GM19463 (cell line): ENCODE data around the gene ANLN.
"Not testable (repeated sequence)": the region's sequence is repeated elsewhere in the genome, so short reads cannot be mapped to it uniquely, and the experiment has no call there.

ENCODE experiments used
- ATAC-seq: cut with Tn5 transposase; IDR thresholded peaks from one replicate; pipeline ENCODE4 v1.9.1; 2021; ENCODE audit warnings: mild to moderate bottlenecking, moderate library complexity; ENCODE audit not compliant: unreplicated experiment

ANLN gene

GRCh38 chr7:36460811-36461429 is 71.3 kb downstream of the ANLN start:
- no peak for ATAC-seq

DNA sequence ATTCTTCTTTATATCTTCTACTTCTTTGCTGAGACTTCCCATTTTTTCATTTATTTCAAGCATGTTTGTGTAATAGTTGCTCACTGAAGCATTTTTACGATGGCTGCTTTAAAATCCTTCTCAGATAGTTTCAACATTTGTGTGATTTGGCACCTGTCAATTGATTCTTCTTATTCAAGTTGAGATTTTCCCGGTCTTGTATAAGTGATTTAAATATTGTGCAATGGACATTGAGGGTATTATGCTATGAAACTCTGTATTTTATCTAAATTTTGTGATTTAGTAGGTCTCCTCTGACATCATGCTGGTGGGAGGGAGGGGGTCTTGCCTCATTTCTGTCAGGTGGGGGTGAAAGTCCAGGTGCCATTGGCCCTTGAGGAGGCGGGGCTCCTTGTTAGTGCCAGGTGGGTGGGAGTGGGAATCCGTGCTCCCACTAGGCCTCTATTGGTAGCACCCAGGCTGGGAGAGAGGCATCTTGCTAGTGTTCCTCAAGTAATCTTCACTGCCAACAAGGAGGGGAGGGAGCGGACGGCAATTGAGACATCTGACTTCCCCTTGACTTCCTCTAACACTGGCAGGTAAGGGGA is 73.0 kb downstream of the ANLN start:
- no peak for ATAC-seq

GRCh38 chr7:36464271-36464670 is 74.6 kb downstream of the ANLN start:
- ATAC-seq = no peak

DNA sequence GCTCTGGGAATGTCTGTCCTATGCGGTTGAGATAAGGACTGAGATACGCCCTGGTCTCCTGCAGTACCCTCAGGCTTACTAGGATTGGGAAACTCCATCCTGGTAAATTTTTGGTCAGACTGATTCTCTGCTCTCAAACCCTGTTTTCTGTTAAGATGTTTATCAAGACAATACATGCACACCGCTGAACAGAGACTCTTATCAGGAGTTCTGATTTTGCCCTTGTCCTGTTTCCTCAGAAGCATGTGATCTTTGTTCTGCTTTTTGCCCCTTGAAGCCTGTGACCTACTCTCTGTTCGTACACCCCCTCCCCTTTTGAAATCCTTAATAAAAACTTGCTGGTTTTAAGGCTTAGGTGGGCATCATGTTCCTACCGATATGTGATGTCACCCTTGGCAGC is 76.3 kb downstream of the ANLN start:
- not testable (repeated sequence) for ATAC-seq

- no peak for ATAC-seq
Observed at GRCh38 chr7:36468370-36469101, 78.9 kb downstream of the ANLN start.

DNA sequence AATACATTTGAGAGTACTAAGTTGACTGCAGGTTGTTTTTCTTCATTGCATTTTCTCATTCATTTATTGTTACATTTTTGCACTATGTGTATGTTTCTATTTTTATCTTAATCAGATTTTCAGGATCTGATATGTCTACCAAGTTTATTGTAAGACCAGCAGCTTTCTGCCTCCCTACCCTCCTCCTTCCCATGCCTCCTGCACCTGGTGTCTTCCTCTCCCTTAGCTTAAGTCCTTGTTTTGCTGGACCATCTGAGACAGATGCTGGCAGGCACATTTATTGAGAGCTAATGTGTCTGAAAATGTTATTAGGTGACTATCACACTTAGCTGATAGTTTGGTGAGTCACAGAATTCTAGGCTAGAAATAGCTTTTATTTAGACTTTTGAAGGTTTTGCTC is 79.6 kb downstream of the ANLN start:
- no peak for ATAC-seq

DNA sequence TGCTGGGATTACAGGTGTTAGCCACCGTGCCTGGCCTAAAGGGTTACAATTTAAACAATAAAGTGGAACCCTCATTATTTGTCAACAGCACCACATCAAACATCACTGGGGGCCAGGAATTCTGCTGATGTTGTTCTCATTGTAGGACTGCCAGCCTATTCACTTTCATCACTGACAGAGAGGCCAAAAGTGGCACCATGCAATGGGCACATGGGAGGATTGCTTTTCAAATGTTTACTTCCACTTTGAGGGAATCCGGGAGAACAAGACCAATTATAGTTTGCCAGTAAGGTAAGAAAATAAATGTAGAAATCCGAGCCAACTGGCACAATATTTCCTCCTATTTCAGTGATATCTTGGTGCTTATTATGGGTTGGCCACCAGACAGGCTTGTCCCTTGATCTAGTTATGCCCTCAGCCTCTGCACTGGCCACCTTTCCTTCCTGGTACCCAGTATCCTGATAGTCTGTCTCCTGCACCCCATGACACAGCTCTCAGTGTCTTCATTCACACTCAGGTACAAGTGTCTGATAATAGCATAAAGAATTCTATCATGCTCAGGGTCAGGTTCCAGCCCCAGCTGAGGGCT is 82.6 kb downstream of the ANLN start:
- no peak for ATAC-seq

DNA sequence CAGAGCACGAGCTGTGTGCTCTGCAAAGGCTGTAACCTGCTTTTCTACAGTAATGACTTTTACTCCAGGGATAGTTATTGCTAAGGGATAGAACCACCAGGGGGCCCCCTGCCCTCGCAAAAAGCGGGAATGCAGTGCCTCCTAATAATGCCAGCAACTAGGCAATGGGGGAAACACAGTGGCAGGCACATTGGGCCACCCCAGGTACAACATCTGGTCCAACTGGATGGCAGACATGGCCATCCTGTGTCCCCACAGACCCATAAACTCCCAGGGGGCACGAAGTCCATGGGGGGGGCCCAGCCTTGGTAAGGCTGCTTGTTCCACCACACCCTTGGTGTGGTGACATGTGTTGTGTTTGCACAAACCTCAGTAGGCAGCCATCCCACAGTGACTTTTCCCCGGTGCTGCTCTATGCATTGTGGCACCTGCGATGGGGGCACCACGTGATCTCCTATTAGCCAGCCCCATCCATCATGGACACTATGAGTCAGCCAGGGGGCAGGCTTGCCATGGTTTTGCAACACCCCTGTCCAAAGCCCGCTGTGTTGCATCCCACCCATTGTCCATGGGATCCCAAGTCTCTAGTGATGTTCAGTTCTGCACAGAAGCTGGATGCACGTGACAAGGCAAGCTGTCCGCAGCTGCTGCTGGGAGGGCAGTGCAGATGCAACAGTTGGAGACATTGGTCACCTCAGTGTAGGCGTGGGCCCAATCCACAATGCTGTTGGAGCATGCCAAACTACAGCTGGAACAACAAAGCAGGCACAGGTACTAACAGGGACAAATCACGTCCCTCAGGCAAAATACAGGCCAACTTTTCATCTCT is 84.0 kb downstream of the ANLN start:
- no peak for ATAC-seq

GRCh38 chr7:36474283-36475010 is 84.8 kb downstream of the ANLN start:
- ATAC-seq = no peak

DNA sequence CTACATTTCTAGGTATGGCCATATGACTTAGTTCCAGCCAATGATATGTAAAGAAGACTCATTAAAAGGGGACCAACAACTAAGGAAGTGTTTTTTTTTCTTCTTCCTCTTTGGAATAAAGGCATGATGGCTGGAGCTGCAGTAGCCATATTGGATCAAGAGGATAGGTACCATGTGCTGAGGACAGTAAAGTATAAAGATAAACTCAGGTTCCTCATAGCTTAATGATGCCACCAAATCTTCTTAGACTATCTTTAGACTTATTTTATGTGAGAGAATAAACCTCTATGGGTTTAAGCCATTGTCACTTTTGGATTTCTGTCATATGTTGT is 85.3 kb downstream of the ANLN start:
- no peak for ATAC-seq

- ATAC-seq = no peak
Observed at GRCh38 chr7:36475381-36475780, 85.7 kb downstream of the ANLN start.

DNA sequence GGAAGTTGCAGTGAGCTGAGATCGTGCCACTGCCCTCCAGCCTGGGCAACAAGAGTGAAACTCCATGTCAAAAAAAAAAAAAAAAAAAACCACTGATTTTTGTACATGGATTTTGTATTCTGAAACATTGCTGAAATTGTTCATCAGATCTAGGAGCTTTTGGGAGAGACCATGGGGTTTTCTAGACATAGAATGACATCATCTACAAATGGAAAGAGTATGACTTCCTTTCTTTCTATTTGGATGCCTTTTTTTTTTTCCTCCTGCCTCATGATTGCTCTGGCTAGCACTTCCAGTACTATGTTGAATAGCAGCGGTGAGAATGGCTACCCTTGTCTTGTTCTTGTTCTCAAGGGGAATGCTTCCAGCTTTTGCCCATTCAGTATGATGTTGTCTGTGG is 89.1 kb downstream of the ANLN start:
- ATAC-seq = no peak

- ATAC-seq = not testable (repeated sequence)
Observed at GRCh38 chr7:36483853-36484252, 94.2 kb downstream of the ANLN start.

DNA sequence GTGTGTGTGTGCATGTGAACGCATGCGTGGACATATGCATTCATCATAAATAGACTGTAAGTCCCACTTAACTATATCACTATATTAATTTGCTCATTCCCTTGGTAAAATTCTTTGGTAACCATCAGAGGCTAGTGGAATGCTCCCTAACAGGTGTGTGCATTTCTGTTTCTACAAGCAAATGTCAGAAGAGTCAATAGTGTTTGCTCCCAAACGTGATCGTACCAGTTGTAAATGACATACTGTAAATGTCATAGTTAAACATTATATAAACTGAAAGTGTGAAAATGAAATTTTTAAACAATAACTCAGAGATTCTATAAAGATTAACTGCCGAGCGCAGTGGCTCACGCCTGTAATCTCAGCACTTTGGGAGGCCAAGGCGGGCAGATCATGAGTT is 94.6 kb downstream of the ANLN start:
- no peak for ATAC-seq

DNA sequence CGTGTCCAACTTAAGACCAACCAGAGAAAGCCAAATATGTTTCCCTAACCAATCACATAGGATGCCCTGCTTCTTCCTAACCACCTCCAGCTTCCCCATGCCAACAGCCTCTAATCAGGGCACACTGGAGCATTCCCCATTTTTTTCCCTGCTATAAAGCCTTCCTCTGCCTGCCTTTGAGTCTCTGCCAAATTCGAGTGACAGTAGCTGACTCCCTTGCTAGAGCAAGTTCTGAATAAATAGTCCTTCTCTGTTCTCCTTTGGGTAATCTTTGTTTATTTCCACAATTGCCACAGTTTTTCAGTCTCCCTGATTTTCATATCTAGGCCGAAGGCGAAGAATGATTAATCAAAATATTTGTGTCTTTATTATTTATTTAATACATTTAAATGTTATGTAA is 96.7 kb downstream of the ANLN start:
- ATAC-seq = no peak

DNA sequence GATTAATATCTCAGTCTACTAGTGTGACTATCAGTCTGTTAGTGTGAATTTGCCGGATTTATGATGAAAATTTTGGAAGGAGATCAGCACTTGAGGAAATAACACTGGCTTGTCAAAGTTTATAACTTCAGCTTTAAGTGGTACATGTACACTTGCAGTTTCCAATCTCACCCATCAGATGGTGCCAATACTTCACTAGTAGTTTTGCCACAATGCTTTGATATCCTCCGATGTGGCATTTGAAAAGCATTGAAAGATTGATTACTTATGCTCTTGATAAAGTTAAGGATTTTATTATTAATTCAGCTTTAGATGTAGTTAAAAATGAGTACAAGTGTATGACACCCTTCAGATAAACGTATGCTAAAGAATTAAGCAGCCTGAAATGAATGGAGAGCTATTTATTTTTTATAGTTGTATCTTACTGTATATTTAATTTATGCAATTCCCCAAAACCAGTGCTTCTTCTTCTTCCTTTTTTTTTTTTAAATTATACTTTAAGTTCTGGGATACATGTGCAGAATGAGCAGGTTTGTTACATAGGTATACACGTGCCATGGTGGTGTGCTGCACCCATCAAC is 98.2 kb downstream of the ANLN start:
- no peak for ATAC-seq

DNA sequence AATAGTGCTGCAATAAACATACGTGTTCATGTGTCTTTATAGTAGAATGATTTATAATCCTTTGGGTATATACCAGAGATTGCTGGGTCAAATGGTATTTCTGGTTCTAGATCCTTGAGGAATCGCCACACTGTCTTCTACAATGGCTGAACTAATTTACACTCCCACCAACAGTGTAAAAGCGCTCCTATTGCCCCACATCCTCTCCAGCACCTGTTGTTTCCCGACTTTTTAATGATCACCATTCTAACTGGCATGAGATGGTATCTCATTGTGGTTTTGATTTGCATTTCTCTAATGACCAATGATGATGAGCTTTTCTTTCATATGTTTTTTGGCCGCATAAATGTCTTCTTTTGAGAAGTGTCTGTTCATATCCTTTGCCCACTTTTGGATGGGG is 99.0 kb downstream of the ANLN start:
- ATAC-seq = not testable (repeated sequence)

GRCh38 chr7:36490419-36490830 is 100.8 kb downstream of the ANLN start:
- ATAC-seq = no peak

DNA sequence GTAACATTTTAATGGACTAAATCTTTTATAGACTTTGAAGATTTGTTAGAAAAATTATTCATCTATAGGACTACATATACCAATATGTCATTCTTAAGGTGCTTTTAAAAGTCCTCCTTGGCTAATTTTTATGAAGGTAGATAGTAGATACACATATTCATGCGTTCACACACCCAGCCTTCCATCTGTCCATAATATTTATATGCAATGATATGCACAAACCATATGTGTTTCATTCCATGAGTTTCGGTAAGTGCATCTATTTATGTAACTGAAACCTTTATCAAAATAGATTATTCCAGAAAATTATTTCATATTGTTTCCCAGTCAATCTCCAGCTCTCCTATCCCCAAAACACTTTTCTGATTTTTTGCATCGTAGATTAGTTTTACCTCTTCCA is 101.7 kb downstream of the ANLN start:
- no peak for ATAC-seq

DNA sequence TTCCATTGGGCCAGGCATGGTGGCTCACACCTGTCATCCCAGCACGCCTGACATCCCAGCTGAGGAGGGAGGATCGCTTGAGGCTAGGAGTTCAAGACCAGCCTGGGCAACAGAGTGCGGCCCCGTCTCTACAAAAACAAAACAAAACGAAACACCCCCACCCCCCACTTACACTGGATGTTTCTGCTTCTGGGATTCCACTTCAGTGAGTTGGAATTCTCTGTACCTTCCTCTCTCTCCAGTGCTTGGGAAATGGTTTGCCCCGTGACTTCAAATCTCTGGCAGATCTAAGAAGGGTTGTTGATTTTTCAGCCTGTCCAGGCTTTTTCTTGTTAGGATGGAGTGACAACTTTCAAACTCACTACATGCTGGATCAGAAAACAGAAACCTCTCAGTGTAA is 106.9 kb downstream of the ANLN start:
- ATAC-seq = no peak
